Liver (tissue), 9 donors: Measurements from ENCODE around the gene SEMA4B. TPM values are rescaled to one million over a fixed set of nuclear protein-coding genes. Genes with fewer than 3 reads are reported as not detected.

Experiments used
- DNase-seq: peaks from one replicate; pipeline ENCODE4 v3.0.0-alpha.2; 2017; ENCODE audit warnings: low spot score
- H3K27ac ChIP-seq, 2 donors: one replicate each; pipeline ENCODE4 v1.7.0; 2013; ENCODE audit warnings: inconsistent platforms in 2 of 2, low read length in 2 of 2, control low read depth in 1 of 2, low read depth in 1 of 2, mild to moderate bottlenecking in 1 of 2
- H3K27me3 ChIP-seq, 4 donors: one replicate each; pipeline versions ENCODE4 v1.6.1 to v1.7.0; 2013; ENCODE audit warnings: low read length in 3 of 4, inconsistent platforms in 1 of 4, mild to moderate bottlenecking in 1 of 4, moderate library complexity in 1 of 4; ENCODE audit not compliant: control insufficient read depth in 4 of 4, insufficient read depth in 4 of 4
- H3K36me3 ChIP-seq, 4 donors: one replicate each; pipeline versions ENCODE4 v1.6.1 to v1.7.0; 2013; ENCODE audit warnings: low read length in 3 of 4, mild to moderate bottlenecking in 3 of 4, low read depth in 1 of 4, moderate library complexity in 1 of 4; ENCODE audit not compliant: control insufficient read depth in 4 of 4, insufficient read depth in 3 of 4
- H3K4me1 ChIP-seq, 4 donors: one replicate each; pipeline versions ENCODE4 v1.6.1 to v1.7.0; 2013; ENCODE audit warnings: low read length in 3 of 4, mild to moderate bottlenecking in 3 of 4, moderate library complexity in 1 of 4; ENCODE audit not compliant: control insufficient read depth in 4 of 4, insufficient read depth in 4 of 4
- H3K4me3 ChIP-seq, 3 donors: one replicate each; pipeline versions ENCODE4 v1.6.1 to v1.7.0; 2013; ENCODE audit warnings: low read length in 3 of 3, control low read depth in 1 of 3, low read depth in 1 of 3, mild to moderate bottlenecking in 1 of 3
- H3K9ac ChIP-seq, 2 donors: one replicate each; pipeline ENCODE4 v1.7.0; 2013; ENCODE audit warnings: low read length in 2 of 2, mild to moderate bottlenecking in 2 of 2, moderate library complexity in 2 of 2, control low read depth in 1 of 2, low read depth in 1 of 2
- H3K9me3 ChIP-seq, 4 donors: one replicate each; pipeline versions ENCODE4 v1.6.1 to v1.7.0; 2013; ENCODE audit warnings: low read length in 3 of 4; ENCODE audit not compliant: control insufficient read depth in 4 of 4
- ATF3 ChIP-seq: IDR thresholded peaks from 2 replicates; pipeline ENCODE4 v1.6.1; 2016; ENCODE audit warnings: antibody characterized with exemption
- CTCF ChIP-seq: fragments of 150-350 bp; IDR thresholded peaks from 2 replicates; pipeline ENCODE4 v1.5.1; 2017; ENCODE audit warnings: improper control_type of control experiment, low read depth, low read length; ENCODE audit not compliant: missing input control
- EGR1 ChIP-seq, 2 donors: IDR thresholded peaks; 2 replicates each; pipeline ENCODE4 v1.6.1; 2016 to 2018; ENCODE audit warnings: antibody characterized with exemption in 2 of 2, low read depth in 2 of 2
- FOXA1 ChIP-seq: IDR thresholded peaks from 2 replicates; pipeline ENCODE4 v1.6.1; 2016; ENCODE audit warnings: antibody characterized with exemption
- FOXA2 ChIP-seq: IDR thresholded peaks from 2 replicates; pipeline ENCODE4 v1.6.1; 2016; ENCODE audit warnings: antibody characterized with exemption
- GABPA ChIP-seq, 2 donors: IDR thresholded peaks in 1 of 2; conservative IDR thresholded peaks in 1 of 2; 2 replicates each; pipeline ENCODE4 v1.6.1; 2016; ENCODE audit warnings: antibody characterized with exemption in 2 of 2, mild to moderate bottlenecking in 1 of 2, moderate library complexity in 1 of 2
- HNF4A ChIP-seq, 2 donors: conservative IDR thresholded peaks; 2 replicates each; pipeline ENCODE4 v1.6.1; 2016; ENCODE audit warnings: antibody characterized with exemption in 2 of 2, mild to moderate bottlenecking in 2 of 2
- HNF4G ChIP-seq: IDR thresholded peaks from 2 replicates; pipeline ENCODE4 v1.6.1; 2016; ENCODE audit warnings: antibody characterized with exemption
- JUND ChIP-seq, 2 donors: IDR thresholded peaks; 2 replicates each; pipeline ENCODE4 v1.6.1; 2016; ENCODE audit warnings: antibody characterized with exemption in 2 of 2
- MAX ChIP-seq: IDR thresholded peaks from 2 replicates; pipeline ENCODE4 v1.6.1; 2016; ENCODE audit warnings: antibody characterized with exemption
- NR2F2 ChIP-seq: IDR thresholded peaks from 2 replicates; pipeline ENCODE4 v1.6.1; 2016; ENCODE audit warnings: antibody characterized with exemption
- RAD21 ChIP-seq, 2 donors: IDR thresholded peaks; 2 replicates each; pipeline ENCODE4 v1.6.1; 2016; ENCODE audit warnings: antibody characterized with exemption in 2 of 2, mild to moderate bottlenecking in 2 of 2
- REST ChIP-seq: IDR thresholded peaks from 2 replicates; pipeline ENCODE4 v1.6.1; 2016; ENCODE audit warnings: antibody characterized with exemption, mild to moderate bottlenecking
- RXRA ChIP-seq, 2 donors: IDR thresholded peaks; 2 replicates each; pipeline ENCODE4 v1.6.1; 2017 to 2018; ENCODE audit warnings: antibody characterized with exemption in 2 of 2, mild to moderate bottlenecking in 1 of 2
- SP1 ChIP-seq: IDR thresholded peaks from 2 replicates; pipeline ENCODE4 v1.6.1; 2018; ENCODE audit warnings: antibody characterized with exemption, mild to moderate bottlenecking
- TAF1 ChIP-seq: conservative IDR thresholded peaks from 2 replicates; pipeline ENCODE4 v1.6.1; 2016; ENCODE audit warnings: antibody characterized with exemption, mild to moderate bottlenecking
- YY1 ChIP-seq: IDR thresholded peaks from 2 replicates; pipeline ENCODE4 v1.6.1; 2016; ENCODE audit warnings: antibody characterized with exemption, mild to moderate bottlenecking
- ZBTB33 ChIP-seq: IDR thresholded peaks from 2 replicates; pipeline ENCODE4 v1.6.1; 2016; ENCODE audit warnings: antibody characterized with exemption
- WGBS: extraction: QIAGEN DNeasy Blood & Tissue Kit; methylation state at CpG from one replicate; pipeline ENCODE4 v1.1.7; 2013; 5-methylcytosine and 5-hydroxymethylcytosine counted together
- polyA plus RNA-seq, 2 donors: library from polyadenylated mRNA; stranded (reverse) in 1 of 2; unstranded in 1 of 2; fragments of 200-250 nt in 1 of 2; fragments of >200 nt in 1 of 2; fragmentation: Nextera tagmentation in 1 of 2; extraction: Ambion mirVana in 1 of 2; gene quantifications; one replicate each; pipeline versions ENCODE4 v1.2.1 to v1.2.3, GENCODE V29; 2013 to 2015
- total RNA-seq, 2 donors: library from RNA; depleted of rRNA; stranded (reverse); fragments of >200 nt; gene quantifications; one replicate each; pipeline ENCODE4 v1.2.3, GENCODE V29; 2014
- donor health status: healthy.
- donor health status: healthy.
- donor health status: healthy.
- donor health status: healthy.
- donor health status: healthy.

SEMA4B gene
- total and polyA plus RNA-seq, 4 donors, result 14.3 to 52.2 (median 27.0) TPM

GRCh38 chr15:90178468-90179435 is 22.4 kb upstream of the SEMA4B start:
- Histone ChIP-seq H3K27ac (no peak overlapping the region), H3K4me1 (peaks cover 0 to 9% (median 4%) of the 10 kb centered on the region in 4 donors)

GRCh38 chr15:90181776-90182175 is 19.4 kb upstream of the SEMA4B start:
- no peak overlapping the region for H3K27ac ChIP-seq

More at GRCh38 chr15:90178468-90179435, 22.4 kb upstream of the SEMA4B start:
- no peaks in the 10 kb centered on the region for H3K9me3 ChIP-seq
- no peak for TF ChIP-seq ATF3
- TF ChIP-seq EGR1 (IDR thresholded peaks at IDR 0.05; ENCODE audit: low read depth in 2 of 2), result no peak
- TF ChIP-seq RAD21 (IDR thresholded peaks at IDR 0.05), result no peak
- TF ChIP-seq HNF4A (conservative IDR thresholded peaks at IDR 0.05), result no peak
- no peak for TF ChIP-seq HNF4G
- no peak for TF ChIP-seq SP1
- no peak for DNase-seq
- no peaks in the 10 kb centered on the region for H3K36me3 ChIP-seq
- H3K4me3 ChIP-seq, result no peak overlapping the region
- no peaks in the 10 kb centered on the region for H3K27me3 ChIP-seq
- 80% methylated on average over 10 of the region's 10 CpGs for WGBS
- H3K9ac ChIP-seq, result no peak overlapping the region

More at GRCh38 chr15:90181776-90182175, 19.4 kb upstream of the SEMA4B start:
- TF ChIP-seq EGR1 (IDR thresholded peaks at IDR 0.05; ENCODE audit: low read depth in 2 of 2) (no peak), RAD21 (IDR thresholded peaks at IDR 0.05) (no peak), FOXA1 (no peak), SP1 (no peak), ATF3 (no peak), JUND (IDR thresholded peaks at IDR 0.05) (no peak), REST (no peak), CTCF (no peak), FOXA2 (no peak), ZBTB33 (no peak), NR2F2 (no peak), TAF1 (no peak), RXRA (IDR thresholded peaks at IDR 0.05) (no peak), GABPA (IDR thresholded peaks at IDR 0.05 in 1 of 2, conservative IDR thresholded peaks at IDR 0.05 in 1 of 2) (no peak), HNF4G (no peak), MAX (no peak), YY1 (no peak), HNF4A (conservative IDR thresholded peaks at IDR 0.05) (no peak)
- Histone ChIP-seq H3K27me3 (no peaks in the 10 kb centered on the region), H3K36me3 (no peaks in the 10 kb centered on the region), H3K9ac (no peak overlapping the region), H3K9me3 (no peaks in the 10 kb centered on the region), H3K4me1 (peaks cover 0 to 23% (median 11%) of the 10 kb centered on the region in 4 donors), H3K4me3 (no peak overlapping the region)
- WGBS, result 57% methylated on average over 2 of the region's 2 CpGs
- no peak for DNase-seq
